Measurements from ENCODE around the gene AMIGO3. TPM values are rescaled to one million over a fixed set of nuclear protein-coding genes. Genes with fewer than 3 reads are reported as not detected.

The AMIGO3 gene
- total and polyA plus RNA-seq, 2 of the 8 experiments (the other 6 are each of a cell fraction or from before 2014, with no cell fraction given) = 1.6 to 8.8 TPM

DNA sequence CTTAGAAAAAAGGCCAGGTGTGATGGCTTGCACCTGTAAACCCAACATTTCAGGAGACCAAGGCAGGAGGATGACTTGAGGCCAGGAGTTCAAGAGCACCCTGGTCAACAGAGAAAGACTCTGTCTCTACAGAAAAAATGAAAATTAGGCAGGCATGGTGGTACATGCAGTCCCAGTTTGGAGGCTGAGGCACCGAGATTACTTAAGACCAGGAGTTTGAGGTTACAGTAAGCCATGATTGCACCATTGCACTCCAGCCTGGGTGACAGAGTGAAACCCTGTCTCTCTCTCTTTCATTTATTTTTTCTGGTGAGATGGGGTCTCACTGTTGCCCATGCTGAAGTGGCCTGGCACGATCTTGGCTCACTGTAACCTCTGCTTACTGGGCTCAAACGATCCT, 42.2 kb upstream of the AMIGO3 start (continued):
- TF ChIP-seq USF2 (IDR thresholded peaks at IDR 0.05; ENCODE audit: low read length) = no peak
- no peak for TF ChIP-seq JUND (IDR thresholded peaks at IDR 0.05; ENCODE audit: low read length)
- no peak for TF ChIP-seq CHD2 (IDR thresholded peaks at IDR 0.05; ENCODE audit: low read length)
- TF ChIP-seq MAX (IDR thresholded peaks at IDR 0.05) = no peak
- TF ChIP-seq EP300 (IDR thresholded peaks at IDR 0.05; ENCODE audit: borderline replicate concordance in 1 of 2, low read depth in 2 of 2, low read length in 2 of 2) = no peak
- no peak for TF ChIP-seq CTBP2 (IDR thresholded peaks at IDR 0.05; ENCODE audit: borderline replicate concordance, insufficient read depth, insufficient read length, low read length)
- no peak for TF ChIP-seq SP2 (IDR thresholded peaks at IDR 0.05; ENCODE audit: low read length)
- TF ChIP-seq SP1 (IDR thresholded peaks at IDR 0.05; ENCODE audit: low read depth, low read length) = no peak
- TF ChIP-seq TCF12 (IDR thresholded peaks at IDR 0.05; ENCODE audit: low read depth, low read length) = no peak
